ENCODE measurements around the gene TMEM107. TPM values are rescaled to one million over a fixed set of nuclear protein-coding genes. Genes with fewer than 3 reads are reported as not detected.

Gene TMEM107
- total and polyA plus RNA-seq, 2 donors (not counting 1 experiment from before 2014, with no cell fraction given), result 9.8 to 36.0 TPM

DNA sequence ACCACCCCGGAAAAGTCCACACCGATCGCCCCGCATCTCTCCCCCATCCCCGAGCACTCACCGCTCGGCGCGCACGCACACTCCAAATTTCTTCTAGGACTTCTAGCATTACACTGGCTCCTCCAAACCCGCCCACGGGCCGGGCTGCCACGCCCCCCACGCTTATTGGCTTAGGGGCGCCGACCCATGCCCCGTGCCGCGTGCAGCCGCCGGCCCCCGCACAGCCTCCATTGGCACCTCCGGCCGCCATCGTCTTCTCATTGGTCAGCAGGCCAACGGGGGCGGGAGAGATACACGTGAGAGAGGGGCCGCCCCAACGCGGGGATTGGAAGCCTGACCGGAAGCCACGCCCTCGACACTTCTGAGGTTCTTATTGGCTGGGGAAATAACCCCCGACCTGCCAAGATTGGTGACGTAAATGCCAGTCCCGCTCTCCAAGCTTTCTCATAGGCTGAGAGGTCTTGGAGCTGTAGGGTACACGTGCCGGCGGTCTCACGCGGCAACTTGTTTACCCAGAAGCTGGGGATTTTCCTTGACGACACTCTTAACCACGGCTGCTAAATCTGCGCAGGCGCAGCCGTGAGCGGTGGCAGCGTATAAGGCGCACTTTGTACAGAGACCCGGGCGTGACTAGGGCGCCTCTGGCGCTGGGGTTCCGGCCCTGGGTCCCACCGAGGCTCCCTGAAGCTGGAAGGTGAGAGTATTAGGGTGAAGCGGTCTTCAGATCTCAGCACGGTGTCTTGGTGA is 19.8 kb downstream of the TMEM107 start:
- Histone ChIP-seq H3K4me2 (ENCODE audit: extremely low read depth, insufficient read depth, low read length) (peak overlapping the region; percentile 93), H3K4me1 (ENCODE audit: control insufficient read depth, extremely low read depth, insufficient read depth, low read length) (peaks cover 33% of the 10 kb centered on the region), H3K9ac (ENCODE audit: insufficient read depth, low read length) (peak overlapping the region; percentile 89), H4K20me1 (ENCODE audit: control insufficient read depth, extremely low read depth, insufficient read depth, low read length) (no peaks in the 10 kb centered on the region), H3K27ac (ENCODE audit: insufficient read depth, low read length) (peak overlapping the region; percentile 96), H3K27me3 (ENCODE audit: control insufficient read depth, insufficient read depth, low read length) (no peaks in the 10 kb centered on the region), H3K79me2 (ENCODE audit: control insufficient read depth, insufficient read depth, low read length) (peaks cover 6% of the 10 kb centered on the region), H3K4me3 (replicated peaks in 1 of 4; ENCODE audit: control extremely low read depth in 1 of 4, insufficient read depth in 1 of 4, low read depth in 3 of 4, low read length in 4 of 4) (peak overlapping the region; percentile 61 to 88 (median 72)), H2AFZ (ENCODE audit: low read length) (no peak overlapping the region), H3K9me3 (ENCODE audit: control insufficient read depth, insufficient read depth, low read depth, low read length) (no peaks in the 10 kb centered on the region), H3K36me3 (ENCODE audit: control insufficient read depth, insufficient read depth, low read length) (peaks cover 9% of the 10 kb centered on the region)
- peak; percentile 100 for DNase-seq (ENCODE audit: low read depth in 2 of 2)
- TF ChIP-seq EZH2 (IDR thresholded peaks at IDR 0.05; ENCODE audit: low read length, missing control alignments), result no peak
- TF ChIP-seq, protein P1, sequence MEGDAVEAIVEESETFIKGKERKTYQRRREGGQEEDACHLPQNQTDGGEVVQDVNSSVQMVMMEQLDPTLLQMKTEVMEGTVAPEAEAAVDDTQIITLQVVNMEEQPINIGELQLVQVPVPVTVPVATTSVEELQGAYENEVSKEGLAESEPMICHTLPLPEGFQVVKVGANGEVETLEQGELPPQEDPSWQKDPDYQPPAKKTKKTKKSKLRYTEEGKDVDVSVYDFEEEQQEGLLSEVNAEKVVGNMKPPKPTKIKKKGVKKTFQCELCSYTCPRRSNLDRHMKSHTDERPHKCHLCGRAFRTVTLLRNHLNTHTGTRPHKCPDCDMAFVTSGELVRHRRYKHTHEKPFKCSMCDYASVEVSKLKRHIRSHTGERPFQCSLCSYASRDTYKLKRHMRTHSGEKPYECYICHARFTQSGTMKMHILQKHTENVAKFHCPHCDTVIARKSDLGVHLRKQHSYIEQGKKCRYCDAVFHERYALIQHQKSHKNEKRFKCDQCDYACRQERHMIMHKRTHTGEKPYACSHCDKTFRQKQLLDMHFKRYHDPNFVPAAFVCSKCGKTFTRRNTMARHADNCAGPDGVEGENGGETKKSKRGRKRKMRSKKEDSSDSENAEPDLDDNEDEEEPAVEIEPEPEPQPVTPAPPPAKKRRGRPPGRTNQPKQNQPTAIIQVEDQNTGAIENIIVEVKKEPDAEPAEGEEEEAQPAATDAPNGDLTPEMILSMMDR (conservative IDR thresholded peaks at IDR 0.05 in 1 of 2, IDR thresholded peaks at IDR 0.05 in 1 of 2; ENCODE audit: low read depth in 1 of 2, low read length in 2 of 2), result no peak

DNA sequence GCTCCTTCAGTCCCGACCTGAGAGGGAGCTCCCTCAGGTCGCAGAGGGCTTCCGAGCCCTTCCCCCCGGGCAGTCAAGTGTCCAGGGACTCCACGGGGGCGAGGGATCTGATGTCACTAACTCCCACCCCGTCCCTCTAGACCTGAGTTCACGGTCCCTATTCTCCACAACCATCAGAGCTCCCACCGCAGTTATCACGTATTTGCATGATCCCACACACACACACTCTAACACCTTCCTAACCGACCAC is 20.3 kb downstream of the TMEM107 start:
- Histone ChIP-seq H3K9me3 (ENCODE audit: control insufficient read depth, insufficient read depth, low read depth, low read length) (no peaks in the 10 kb centered on the region), H3K27ac (ENCODE audit: insufficient read depth, low read length) (peak overlapping the region; percentile 88), H4K20me1 (ENCODE audit: control insufficient read depth, extremely low read depth, insufficient read depth, low read length) (no peaks in the 10 kb centered on the region), H3K36me3 (ENCODE audit: control insufficient read depth, insufficient read depth, low read length) (peaks cover 5% of the 10 kb centered on the region), H3K9ac (ENCODE audit: insufficient read depth, low read length) (peak overlapping the region; percentile 89), H3K4me3 (replicated peaks in 1 of 4; ENCODE audit: control extremely low read depth in 1 of 4, insufficient read depth in 1 of 4, low read depth in 3 of 4, low read length in 4 of 4) (peak overlapping the region; percentile 61 to 88 (median 72)), H3K27me3 (ENCODE audit: control insufficient read depth, insufficient read depth, low read length) (no peaks in the 10 kb centered on the region), H2AFZ (ENCODE audit: low read length) (no peak overlapping the region), H3K4me1 (ENCODE audit: control insufficient read depth, extremely low read depth, insufficient read depth, low read length) (peaks cover 29% of the 10 kb centered on the region), H3K4me2 (ENCODE audit: extremely low read depth, insufficient read depth, low read length) (peak overlapping the region; percentile 93), H3K79me2 (ENCODE audit: control insufficient read depth, insufficient read depth, low read length) (peaks cover 2% of the 10 kb centered on the region)
- TF ChIP-seq EZH2 (IDR thresholded peaks at IDR 0.05; ENCODE audit: low read length, missing control alignments), result no peak
- TF ChIP-seq, protein P1 (conservative IDR thresholded peaks at IDR 0.05 in 1 of 2, IDR thresholded peaks at IDR 0.05 in 1 of 2; ENCODE audit: low read depth in 1 of 2, low read length in 2 of 2), result no peak
- DNase-seq (ENCODE audit: low read depth in 2 of 2), result no peak

DNA sequence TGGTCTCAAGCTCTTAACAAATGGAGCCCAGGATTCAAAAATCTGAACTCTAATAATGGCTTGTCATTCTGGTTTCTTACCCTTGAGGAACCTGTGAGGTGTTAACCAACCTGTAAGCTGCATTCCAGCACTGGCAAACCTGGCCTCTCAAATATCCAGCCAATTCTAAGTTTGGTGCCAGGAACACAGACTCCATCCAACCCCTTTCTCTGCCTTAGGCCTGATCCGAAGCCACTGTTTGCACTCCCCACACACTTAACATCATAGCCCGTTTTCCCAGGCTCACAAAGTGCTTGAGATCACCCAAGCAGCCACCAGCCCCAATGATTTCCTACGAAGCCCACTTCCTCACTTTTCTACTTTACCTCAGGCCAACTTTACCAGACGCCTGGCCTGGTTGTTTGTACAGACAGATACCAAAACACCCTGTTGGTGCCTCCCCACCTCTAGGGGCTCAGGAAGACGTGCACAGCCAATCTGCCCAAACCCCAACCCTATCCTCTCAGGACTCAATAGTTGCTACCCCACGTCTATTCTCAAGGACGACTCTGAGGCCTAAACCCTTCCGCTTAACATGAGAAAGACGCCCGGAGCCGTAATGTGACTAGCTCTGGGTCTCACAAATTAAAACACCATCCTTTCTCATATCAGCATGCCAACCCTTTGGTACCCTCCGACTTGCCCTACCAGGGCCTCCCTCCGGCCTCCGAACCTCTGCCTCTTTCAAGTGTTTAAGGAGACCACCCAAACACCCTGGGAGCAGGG is 20.8 kb downstream of the TMEM107 start:
- Histone ChIP-seq H3K4me2 (ENCODE audit: extremely low read depth, insufficient read depth, low read length) (peak overlapping the region; percentile 93), H3K9ac (ENCODE audit: insufficient read depth, low read length) (peak overlapping the region; percentile 89), H2AFZ (ENCODE audit: low read length) (no peak overlapping the region), H3K4me1 (ENCODE audit: control insufficient read depth, extremely low read depth, insufficient read depth, low read length) (peaks cover 29% of the 10 kb centered on the region), H3K27ac (ENCODE audit: insufficient read depth, low read length) (peak overlapping the region; percentile 88), H3K36me3 (ENCODE audit: control insufficient read depth, insufficient read depth, low read length) (peaks cover 3% of the 10 kb centered on the region), H3K4me3 (replicated peaks in 1 of 4; ENCODE audit: control extremely low read depth in 1 of 4, insufficient read depth in 1 of 4, low read depth in 3 of 4, low read length in 4 of 4) (peak overlapping the region; percentile 61 to 88 (median 72)), H3K79me2 (ENCODE audit: control insufficient read depth, insufficient read depth, low read length) (no peaks in the 10 kb centered on the region), H3K27me3 (ENCODE audit: control insufficient read depth, insufficient read depth, low read length) (no peaks in the 10 kb centered on the region), H4K20me1 (ENCODE audit: control insufficient read depth, extremely low read depth, insufficient read depth, low read length) (no peaks in the 10 kb centered on the region), H3K9me3 (ENCODE audit: control insufficient read depth, insufficient read depth, low read depth, low read length) (no peaks in the 10 kb centered on the region)
- TF ChIP-seq, protein P1 (conservative IDR thresholded peaks at IDR 0.05 in 1 of 2, IDR thresholded peaks at IDR 0.05 in 1 of 2; ENCODE audit: low read depth in 1 of 2, low read length in 2 of 2), result no peak
- TF ChIP-seq EZH2 (IDR thresholded peaks at IDR 0.05; ENCODE audit: low read length, missing control alignments), result no peak
- peak in 1 of 2 donors; percentile 33 for DNase-seq (ENCODE audit: low read depth in 2 of 2)

All from fibroblast of lung (primary cell).